Measurements from ENCODE around the gene GON7. TPM values are rescaled to one million over a fixed set of nuclear protein-coding genes. Genes with fewer than 3 reads are reported as not detected.

GON7 gene
- total RNA-seq, 1 donor from 2014 or later = 8.2 TPM

GRCh38 chr14:93156693-93157369, 50.0 kb downstream of the GON7 start:
- no peak for DNase-seq

- DNase-seq = no peak
Measured at GRCh38 chr14:93155667-93156066, 51.2 kb downstream of the GON7 start.

DNA sequence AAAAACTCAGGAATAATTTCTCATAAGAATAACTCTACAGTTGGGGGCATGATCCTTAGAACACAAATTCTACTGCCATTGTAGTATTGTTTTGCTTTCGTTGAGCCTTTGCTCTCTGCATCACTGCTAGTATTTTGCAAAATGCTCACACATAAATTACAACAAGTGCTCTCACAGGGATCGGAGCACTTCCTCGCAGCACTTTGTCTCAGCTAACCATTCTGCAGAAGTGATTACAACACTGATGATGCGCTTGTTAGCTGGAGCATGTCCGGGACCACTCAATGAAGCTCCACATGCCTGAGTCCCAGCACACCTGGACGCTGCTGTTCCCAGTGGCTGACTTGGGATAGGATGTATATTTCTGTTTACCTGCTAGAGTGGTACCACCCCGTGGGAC, 53.7 kb downstream of the GON7 start:
- DNase-seq = no peak

Other genes starting within 250 kb of the GON7 start
- gene ITPK1, start 91.1 kb downstream of the GON7 start, total RNA-seq = 7.6 TPM
- 17.8 TPM for gene MOAP1, start 22.2 kb downstream of the GON7 start, total RNA-seq
- 8.2 TPM for gene LYSET, start 21.7 kb downstream of the GON7 start, total RNA-seq
- gene UBR7, start 191 bp upstream of the GON7 start, total RNA-seq = 33.8 TPM
- gene BTBD7, start 126.0 kb upstream of the GON7 start, total RNA-seq = 30.5 TPM
- gene COX8C, start 140.1 kb upstream of the GON7 start, total RNA-seq = not detected
- 0.39 TPM for gene UNC79, start 223.9 kb upstream of the GON7 start, total RNA-seq

All from skin of body (tissue), 2 donors.